IPS DF 6.9 (cell line): Measurements from ENCODE around the gene EVI5.
"Not testable (repeated sequence)": the region's sequence is repeated elsewhere in the genome, so short reads cannot be mapped to it uniquely, and the experiment has no call there.

Experiments used
- DNase-seq: peaks from one replicate; pipeline ENCODE4 v3.0.0-alpha.2; 2013; ENCODE audit warnings: low read depth, low spot score
- H3K27ac ChIP-seq: one replicate; pipeline ENCODE4 v1.5.1; 2013; ENCODE audit warnings: low read length, control low read depth
- H3K27me3 ChIP-seq: 2 replicates; pipeline ENCODE4 v1.6.1; 2013; ENCODE audit warnings: mild to moderate bottlenecking, low read length; ENCODE audit not compliant: control insufficient read depth, insufficient read depth
- H3K36me3 ChIP-seq: 2 replicates; pipeline ENCODE4 v1.6.1; 2013; ENCODE audit warnings: low read length; ENCODE audit not compliant: control insufficient read depth, insufficient read depth
- H3K4me1 ChIP-seq: 2 replicates; pipeline ENCODE4 v1.6.1; 2013; ENCODE audit warnings: low read length; ENCODE audit not compliant: control insufficient read depth, insufficient read depth
- H3K4me3 ChIP-seq: 2 replicates; pipeline ENCODE4 v1.5.1; 2013; ENCODE audit warnings: mild to moderate bottlenecking, low read length
- H3K9me3 ChIP-seq: 2 replicates; pipeline ENCODE4 v1.6.1; 2013; ENCODE audit warnings: low read length, inconsistent platforms; ENCODE audit not compliant: control insufficient read depth, insufficient read depth
- WGBS: extraction: QIAGEN DNeasy Blood & Tissue Kit; methylation state at CpG from one replicate; pipeline ENCODE4 v1.1.7; 2013; ENCODE audit warnings: mixed read lengths, missing lambda C conversion rate; ENCODE audit not compliant: insufficient read length, insufficient coverage; 5-methylcytosine and 5-hydroxymethylcytosine counted together

EVI5 gene

DNA sequence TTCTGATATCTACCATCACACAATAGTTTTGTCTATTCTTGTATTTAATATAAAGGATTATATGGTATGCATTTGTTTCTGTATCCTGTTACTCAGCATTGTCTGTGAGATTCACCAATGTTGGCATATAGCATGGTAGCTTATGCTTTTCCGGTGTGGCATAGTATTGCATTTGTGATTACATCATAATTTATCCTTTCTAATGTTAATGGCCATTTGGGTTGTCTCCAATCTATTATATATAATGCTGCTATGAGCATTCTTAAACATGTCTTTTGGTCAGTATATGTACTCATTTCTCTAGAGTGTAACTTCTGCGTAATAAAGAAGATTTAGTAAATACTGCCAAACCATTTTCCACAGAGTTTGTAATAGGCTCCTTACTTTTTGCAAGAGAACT, 257.2 kb downstream of the EVI5 start:
- Histone ChIP-seq H3K36me3 (no peaks in the 10 kb centered on the region), H3K4me1 (no peaks in the 10 kb centered on the region), H3K9me3 (no peaks in the 10 kb centered on the region), H3K27ac (no peak overlapping the region), H3K27me3 (no peaks in the 10 kb centered on the region), H3K4me3 (no peak overlapping the region)
- WGBS: no CpG with 5 or more reads among the region's 2 CpGs
- DNase-seq: no peak

DNA sequence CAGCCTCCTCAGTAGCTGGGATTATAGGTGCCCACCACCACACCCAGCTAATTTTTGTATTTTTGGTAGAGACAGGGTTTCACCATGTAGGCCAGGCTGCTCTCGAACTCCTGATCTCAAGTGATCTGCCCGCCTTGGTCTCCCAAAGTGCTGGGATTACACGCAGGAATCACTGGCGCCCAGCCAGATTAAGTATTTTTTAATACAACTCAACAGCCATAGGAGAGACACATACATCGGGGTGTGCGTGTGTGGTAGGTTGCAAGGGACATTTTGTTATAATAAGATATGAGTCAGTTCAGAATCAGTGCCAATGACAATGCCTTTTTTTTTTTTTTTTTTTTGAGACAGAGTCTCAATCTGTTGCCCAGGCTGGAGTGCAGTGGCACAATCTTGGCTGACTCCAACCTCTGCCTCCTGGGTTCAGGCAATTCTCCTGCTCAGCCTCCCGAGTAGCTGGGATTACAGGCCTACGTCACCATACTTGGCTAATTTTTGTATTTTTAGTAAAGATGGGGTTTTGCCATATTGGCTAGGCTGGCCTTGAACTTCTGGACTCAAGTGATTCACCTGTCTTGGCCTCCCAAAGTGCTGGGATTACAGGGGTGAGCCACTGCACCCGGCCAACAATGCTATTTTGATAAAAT, 259.8 kb downstream of the EVI5 start:
- not testable (repeated sequence) for H3K27ac ChIP-seq, H3K4me1 ChIP-seq, H3K36me3 ChIP-seq, H3K27me3 ChIP-seq, H3K9me3 ChIP-seq, H3K4me3 ChIP-seq, DNase-seq
- WGBS: no CpG with 5 or more reads among the region's 9 CpGs

DNA sequence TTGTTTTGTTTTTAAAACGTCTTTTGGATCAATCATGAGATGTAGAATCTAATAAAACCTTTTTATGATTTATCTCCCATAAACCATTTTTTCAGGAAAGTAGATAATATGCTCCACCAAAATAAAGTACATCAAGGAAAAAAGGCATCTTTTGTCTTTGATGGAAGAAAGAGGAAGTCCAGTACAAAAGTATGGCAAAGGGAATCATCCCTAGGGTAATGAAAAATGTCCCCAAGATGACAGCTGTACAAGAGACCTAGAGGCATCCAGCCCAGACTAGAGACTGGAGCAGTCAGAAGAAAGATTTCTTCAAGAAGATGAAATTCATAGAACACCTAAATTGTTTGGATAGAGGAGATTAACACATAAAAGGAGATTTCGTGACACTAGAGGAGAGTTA, 265.9 kb downstream of the EVI5 start:
- Histone ChIP-seq H3K9me3 (no peaks in the 10 kb centered on the region), H3K4me1 (no peaks in the 10 kb centered on the region), H3K36me3 (no peaks in the 10 kb centered on the region), H3K27me3 (no peaks in the 10 kb centered on the region), H3K27ac (no peak overlapping the region), H3K4me3 (no peak overlapping the region)
- no CpG with 5 or more reads among the region's 2 CpGs for WGBS
- DNase-seq: no peak

DNA sequence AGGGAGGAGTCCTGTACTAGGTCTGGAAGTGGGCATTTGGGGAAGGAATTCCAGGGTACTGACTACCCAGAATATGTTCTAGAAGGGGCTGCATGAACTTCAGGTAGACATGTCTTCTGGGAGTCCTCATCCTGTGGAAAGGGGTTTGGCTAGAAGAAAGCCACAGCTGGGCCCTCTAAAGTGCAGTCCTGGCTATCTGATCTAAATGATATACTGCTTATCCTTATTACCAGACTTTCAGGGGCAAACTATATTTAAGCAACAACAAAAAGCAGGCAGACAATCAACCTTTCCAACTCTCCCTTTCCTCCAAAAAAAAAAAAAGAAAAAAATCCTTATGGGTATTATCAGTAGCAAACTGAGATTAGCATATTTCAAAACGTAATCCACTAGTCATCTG, 268.3 kb downstream of the EVI5 start:
- no peaks in the 10 kb centered on the region for H3K4me1 ChIP-seq
- H3K27me3 ChIP-seq: no peaks in the 10 kb centered on the region
- no CpG with 5 or more reads among the region's 1 CpG for WGBS
- DNase-seq: no peak
- H3K4me3 ChIP-seq: no peak overlapping the region
- H3K27ac ChIP-seq: no peak overlapping the region
- H3K9me3 ChIP-seq: no peaks in the 10 kb centered on the region
- no peaks in the 10 kb centered on the region for H3K36me3 ChIP-seq

DNA sequence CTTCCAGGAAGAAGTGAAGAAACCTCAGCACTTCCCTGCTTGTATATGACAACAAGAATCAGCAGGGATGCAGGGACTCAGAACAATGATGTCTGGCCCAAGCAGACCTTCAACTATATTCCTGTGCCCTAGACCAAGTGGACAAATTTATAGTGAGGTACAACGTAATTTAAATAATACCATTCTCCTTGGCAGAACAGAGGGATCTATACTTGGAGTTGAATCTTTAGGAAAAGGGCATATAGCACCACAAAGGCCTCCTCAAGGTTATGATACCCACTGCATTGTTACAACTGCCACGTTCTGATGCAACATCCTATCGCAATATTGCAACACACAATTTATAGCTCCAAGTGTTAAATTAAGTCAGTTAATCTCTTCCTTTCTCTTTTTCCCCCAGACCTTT, 269.1 kb downstream of the EVI5 start:
- H3K27ac ChIP-seq: no peak overlapping the region
- no peaks in the 10 kb centered on the region for H3K36me3 ChIP-seq
- H3K4me3 ChIP-seq: no peak overlapping the region
- DNase-seq: no peak
- no peaks in the 10 kb centered on the region for H3K27me3 ChIP-seq
- H3K4me1 ChIP-seq: no peaks in the 10 kb centered on the region
- WGBS: no CpG with 5 or more reads among the region's 3 CpGs
- no peaks in the 10 kb centered on the region for H3K9me3 ChIP-seq

DNA sequence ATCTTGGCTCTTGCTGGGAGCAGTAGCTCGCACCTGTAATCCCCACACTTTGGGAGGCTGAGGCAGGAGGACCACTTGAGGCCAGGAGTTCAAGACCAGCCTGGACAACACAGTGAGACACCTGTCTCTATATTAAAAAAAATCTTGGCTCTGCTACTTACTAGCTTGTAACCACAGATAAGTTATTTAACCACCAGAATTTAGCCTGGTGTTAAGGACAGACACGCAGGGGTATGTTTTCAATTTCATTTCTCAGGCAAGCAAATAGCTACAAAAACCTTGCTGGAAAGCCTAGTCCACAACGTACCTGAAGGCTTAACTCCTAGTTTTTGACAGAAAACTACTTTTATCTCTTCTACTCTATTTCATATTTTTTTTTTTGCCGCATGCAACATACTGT, 273.4 kb downstream of the EVI5 start:
- Histone ChIP-seq H3K4me1 (no peaks in the 10 kb centered on the region), H3K27ac (no peak overlapping the region), H3K4me3 (no peak overlapping the region), H3K9me3 (no peaks in the 10 kb centered on the region), H3K27me3 (no peaks in the 10 kb centered on the region), H3K36me3 (no peaks in the 10 kb centered on the region)
- no peak for DNase-seq
- no CpG with 5 or more reads among the region's 4 CpGs for WGBS

DNA sequence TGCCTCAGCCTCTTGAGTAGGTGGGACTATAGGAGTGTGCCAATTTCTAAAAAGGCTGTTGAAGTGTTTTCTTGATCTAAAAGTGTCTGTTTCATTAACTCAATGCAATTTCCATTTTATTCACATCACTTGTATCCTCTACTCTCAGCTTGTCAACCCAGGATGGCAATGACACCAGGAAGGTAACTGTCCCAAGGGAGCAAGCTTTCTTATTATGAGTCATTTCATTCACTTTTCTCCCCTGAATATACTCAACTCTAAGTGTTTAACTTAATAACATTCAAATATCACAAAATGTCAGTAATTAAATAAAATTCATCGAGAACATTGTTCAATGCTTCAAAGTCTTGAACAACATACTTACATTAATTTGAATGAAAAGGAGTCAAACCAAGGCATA, 275.3 kb downstream of the EVI5 start:
- H3K4me1 ChIP-seq: no peaks in the 10 kb centered on the region
- no peak overlapping the region for H3K27ac ChIP-seq

DNA sequence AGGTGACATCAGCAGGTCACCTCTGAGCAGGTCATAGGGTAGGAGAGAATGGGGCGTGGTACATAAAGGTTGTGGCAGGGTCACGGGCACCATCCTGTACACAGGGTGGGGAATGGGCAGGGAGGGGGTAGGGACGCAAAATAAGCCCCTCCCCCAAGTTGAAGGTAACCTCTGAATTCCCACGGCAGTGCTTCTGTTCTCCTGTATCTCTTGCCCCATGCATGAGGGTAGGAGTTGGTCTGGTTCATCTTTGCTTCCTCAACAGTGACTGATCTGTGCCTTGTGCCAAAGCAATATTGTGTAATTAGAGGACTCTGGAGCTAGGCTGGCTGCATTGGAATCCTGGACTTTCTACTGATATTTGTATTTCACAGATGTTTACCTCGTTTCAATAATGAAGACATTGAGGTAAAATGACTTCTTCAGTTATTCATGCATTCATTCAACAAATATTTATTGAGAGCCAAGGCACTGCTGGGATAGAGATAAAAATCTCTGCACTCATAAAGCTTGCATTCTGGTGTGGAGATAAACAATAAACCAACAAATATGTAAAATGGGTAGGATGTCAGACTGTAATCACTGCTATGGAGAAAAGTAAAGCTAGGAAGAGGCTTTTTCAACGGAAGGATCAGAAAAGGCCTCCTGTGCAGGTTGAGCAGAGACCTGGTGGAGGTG, 279.8 kb downstream of the EVI5 start:
- Histone ChIP-seq H3K9me3 (no peaks in the 10 kb centered on the region), H3K27ac (no peak overlapping the region), H3K4me1 (no peaks in the 10 kb centered on the region), H3K4me3 (no peak overlapping the region), H3K36me3 (no peaks in the 10 kb centered on the region), H3K27me3 (no peaks in the 10 kb centered on the region)
- WGBS: no CpG with 5 or more reads among the region's 6 CpGs
- no peak for DNase-seq

More for the DNA sequence above, 275.3 kb downstream of the EVI5 start:
- no peak overlapping the region for H3K4me3 ChIP-seq
- DNase-seq: no peak
- no peaks in the 10 kb centered on the region for H3K27me3 ChIP-seq
- H3K9me3 ChIP-seq: no peaks in the 10 kb centered on the region
- no CpG with 5 or more reads among the region's 1 CpG for WGBS
- no peaks in the 10 kb centered on the region for H3K36me3 ChIP-seq

DNA sequence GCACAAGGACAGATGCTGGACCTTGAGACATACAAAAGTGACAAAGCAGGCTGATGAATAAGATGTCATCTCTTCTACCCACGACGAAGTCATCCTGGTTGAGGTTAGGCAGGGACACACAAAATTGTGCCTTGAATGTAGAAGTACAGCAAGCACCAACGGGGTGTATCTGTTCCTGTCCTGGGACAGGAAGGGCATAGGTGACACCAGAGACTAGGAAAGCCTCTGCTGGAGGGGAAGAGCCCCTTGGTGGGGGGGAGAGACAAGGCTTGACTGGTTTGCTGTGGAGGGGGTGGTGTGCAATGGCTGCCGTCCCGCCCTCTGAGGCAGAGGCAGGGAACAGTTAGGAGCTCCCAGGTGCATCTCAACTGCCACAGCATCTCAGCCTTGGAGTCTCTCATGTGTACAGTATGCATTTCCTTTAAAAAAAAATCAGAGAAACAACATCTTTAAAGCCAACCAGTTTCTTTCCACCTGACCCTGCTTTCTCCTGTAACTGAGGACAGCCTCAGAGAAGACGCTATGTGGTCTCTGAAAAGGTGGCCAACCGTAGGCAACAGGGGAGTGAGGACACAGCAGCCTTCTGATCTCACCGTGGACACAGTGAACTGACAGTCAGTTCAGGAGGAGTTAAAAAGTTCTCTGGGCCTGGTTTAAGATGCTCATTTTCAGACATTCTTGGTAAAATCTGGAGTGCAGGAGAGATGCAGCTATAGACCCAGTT, 280.5 kb downstream of the EVI5 start:
- Histone ChIP-seq H3K27me3 (no peaks in the 10 kb centered on the region), H3K4me1 (no peaks in the 10 kb centered on the region), H3K36me3 (no peaks in the 10 kb centered on the region), H3K4me3 (no peak overlapping the region), H3K27ac (no peak overlapping the region), H3K9me3 (no peaks in the 10 kb centered on the region)
- no CpG with 5 or more reads among the region's 8 CpGs for WGBS
- DNase-seq: no peak

DNA sequence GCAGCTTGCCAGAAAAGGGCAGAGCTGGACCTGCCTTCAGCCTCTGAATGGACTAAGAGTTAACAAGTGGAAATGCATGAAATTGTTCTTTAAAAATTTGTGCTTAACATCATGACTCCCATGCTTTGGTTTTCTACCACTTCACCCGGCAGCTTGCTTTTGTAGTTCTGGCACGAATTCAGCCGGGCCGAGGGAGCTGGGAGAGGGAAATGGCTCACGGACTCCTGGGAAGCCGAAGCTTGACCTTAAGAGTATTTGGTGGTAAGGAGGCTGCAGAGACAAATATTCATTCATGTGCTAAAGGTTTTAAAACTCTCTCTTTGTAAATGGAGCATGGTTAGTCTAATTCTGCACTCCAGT, 281.0 kb downstream of the EVI5 start:
- no CpG with 5 or more reads among the region's 6 CpGs for WGBS
- Histone ChIP-seq H3K36me3 (no peaks in the 10 kb centered on the region), H3K9me3 (no peaks in the 10 kb centered on the region), H3K4me1 (no peaks in the 10 kb centered on the region), H3K4me3 (no peak overlapping the region), H3K27ac (no peak overlapping the region), H3K27me3 (no peaks in the 10 kb centered on the region)
- DNase-seq: no peak
